Stimulated activated naive CD8-positive, alpha-beta T cell treated with anti-CD3 and anti-CD28 coated beads, Interleukin-15, amount 100 ng/mL, for 72 hours (primary cell): ENCODE results near the gene DELE1.
"Not testable (repeated sequence)": the region's sequence is repeated elsewhere in the genome, so short reads cannot be mapped to it uniquely, and the experiment has no call there.

Experiments
- ATAC-seq: fragments of 150-1000 bp; cut with Tn5 transposase; 2 replicates; pipeline ENCODE4 v1.10.0; 2021; ENCODE audit warnings: mild to moderate bottlenecking, moderate library complexity
- DNase-seq, 2 donors: peaks; one replicate each; pipeline ENCODE4 v3.0.0; 2021 to 2022
- H3K27ac Mint-ChIP-seq, 2 donors: one replicate each; pipeline ENCODE4 v1.8.0; 2022; ENCODE audit warnings: mild to moderate bottlenecking in 2 of 2, mixed read lengths in 2 of 2, moderate library complexity in 2 of 2
- H3K27me3 Mint-ChIP-seq: one replicate; pipeline ENCODE4 v1.8.0; 2022; ENCODE audit warnings: mixed read lengths
- H3K4me1 Mint-ChIP-seq: one replicate; pipeline ENCODE4 v1.8.0; 2022; ENCODE audit warnings: mild to moderate bottlenecking, mixed read lengths
- H3K4me3 Mint-ChIP-seq, 2 donors: one replicate each; pipeline ENCODE4 v1.8.0; 2022; ENCODE audit warnings: mild to moderate bottlenecking in 2 of 2, mixed read lengths in 2 of 2, moderate library complexity in 1 of 2
- H3K9me3 Mint-ChIP-seq, 2 donors: one replicate each; pipeline ENCODE4 v1.8.0; 2022; ENCODE audit warnings: mixed read lengths in 2 of 2

DELE1 gene

GRCh38 chr5:141880961-141881801, 42.5 kb upstream of the DELE1 start:
- no peak overlapping the region for H3K27ac Mint-ChIP-seq
- ATAC-seq (no peak), DNase-seq (no peak)
- peaks cover 40% of the 10 kb centered on the region for H3K4me1 Mint-ChIP-seq
- H3K27me3 Mint-ChIP-seq = peaks cover 97% of the 10 kb centered on the region
- H3K9me3 Mint-ChIP-seq = no peaks in the 10 kb centered on the region
- no peak overlapping the region for H3K4me3 Mint-ChIP-seq

GRCh38 chr5:141881886-141882285, 41.8 kb upstream of the DELE1 start:
- Mint-ChIP-seq H3K4me3 (no peak overlapping the region), H3K4me1 (peaks cover 35% of the 10 kb centered on the region), H3K9me3 (no peaks in the 10 kb centered on the region), H3K27ac (no peak overlapping the region), H3K27me3 (peaks cover 97% of the 10 kb centered on the region)
- DNase-seq = no peak
- ATAC-seq = no peak

GRCh38 chr5:141882594-141883183, 41.0 kb upstream of the DELE1 start:
- H3K27me3 Mint-ChIP-seq = peaks cover 90% of the 10 kb centered on the region
- no peak overlapping the region for H3K27ac Mint-ChIP-seq

GRCh38 chr5:141883184-141883891, 40.3 kb upstream of the DELE1 start:
- no peak overlapping the region for H3K4me3 Mint-ChIP-seq
- no peaks in the 10 kb centered on the region for H3K9me3 Mint-ChIP-seq
- H3K4me1 Mint-ChIP-seq = peaks cover 24% of the 10 kb centered on the region
- H3K27me3 Mint-ChIP-seq = peaks cover 83% of the 10 kb centered on the region
- H3K27ac Mint-ChIP-seq = no peak overlapping the region
- no peak for ATAC-seq
- DNase-seq = peak in 1 of 2 donors; percentile 16

More at GRCh38 chr5:141882594-141883183, 41.0 kb upstream of the DELE1 start:
- peaks cover 27% of the 10 kb centered on the region for H3K4me1 Mint-ChIP-seq
- H3K4me3 Mint-ChIP-seq = no peak overlapping the region
- H3K9me3 Mint-ChIP-seq = no peaks in the 10 kb centered on the region
- ATAC-seq = no peak
- DNase-seq = no peak

GRCh38 chr5:141883892-141884318, 39.8 kb upstream of the DELE1 start:
- H3K4me3 Mint-ChIP-seq = no peak overlapping the region
- ATAC-seq (no peak), DNase-seq (no peak)

GRCh38 chr5:141889282-141889871, 34.3 kb upstream of the DELE1 start:
- ATAC-seq (no peak), DNase-seq (no peak)
- H3K4me3 Mint-ChIP-seq = no peak overlapping the region
- no peaks in the 10 kb centered on the region for H3K4me1 Mint-ChIP-seq
- H3K27me3 Mint-ChIP-seq = peaks cover 30% of the 10 kb centered on the region
- peak overlapping the region in 1 of 2 donors; percentile 14 for H3K27ac Mint-ChIP-seq
- no peaks in the 10 kb centered on the region for H3K9me3 Mint-ChIP-seq

More at GRCh38 chr5:141883892-141884318, 39.8 kb upstream of the DELE1 start:
- Mint-ChIP-seq H3K9me3 (no peaks in the 10 kb centered on the region), H3K27me3 (peaks cover 78% of the 10 kb centered on the region), H3K27ac (no peak overlapping the region), H3K4me1 (peaks cover 18% of the 10 kb centered on the region)

- peaks cover 19% of the 10 kb centered on the region for H3K27me3 Mint-ChIP-seq
- not testable (repeated sequence) for H3K4me1 Mint-ChIP-seq, H3K9me3 Mint-ChIP-seq, ATAC-seq, H3K4me3 Mint-ChIP-seq, H3K27ac Mint-ChIP-seq, DNase-seq
These were observed 33.2 kb upstream of the DELE1 start for GRCh38 chr5:141890429-141890828.

- ATAC-seq = no peak
- Mint-ChIP-seq H3K4me3 (no peak overlapping the region), H3K9me3 (no peaks in the 10 kb centered on the region), H3K4me1 (no peaks in the 10 kb centered on the region), H3K27ac (no peak overlapping the region), H3K27me3 (peaks cover 10% of the 10 kb centered on the region)
- no peak for DNase-seq
These were observed 26.2 kb upstream of the DELE1 start for GRCh38 chr5:141897425-141897824.

GRCh38 chr5:141898448-141899049, 25.1 kb upstream of the DELE1 start:
- H3K9me3 Mint-ChIP-seq = no peaks in the 10 kb centered on the region
- peaks cover 21% of the 10 kb centered on the region for H3K27me3 Mint-ChIP-seq
- no peak overlapping the region for H3K4me3 Mint-ChIP-seq
- no peak for DNase-seq
- no peak for ATAC-seq
- H3K27ac Mint-ChIP-seq = no peak overlapping the region
- no peaks in the 10 kb centered on the region for H3K4me1 Mint-ChIP-seq

GRCh38 chr5:141902015-141902814, 21.5 kb upstream of the DELE1 start:
- DNase-seq = no peak

GRCh38 chr5:141903261-141903660, 20.4 kb upstream of the DELE1 start:
- ATAC-seq (no peak), DNase-seq (no peak)
- no peaks in the 10 kb centered on the region for H3K4me1 Mint-ChIP-seq
- peak overlapping the region in 1 of 2 donors; percentile 49 for H3K27ac Mint-ChIP-seq
- H3K4me3 Mint-ChIP-seq = no peak overlapping the region
- no peaks in the 10 kb centered on the region for H3K9me3 Mint-ChIP-seq
- peaks cover 29% of the 10 kb centered on the region for H3K27me3 Mint-ChIP-seq

More at GRCh38 chr5:141902015-141902814, 21.5 kb upstream of the DELE1 start:
- no peak overlapping the region for H3K4me3 Mint-ChIP-seq
- H3K27ac Mint-ChIP-seq = no peak overlapping the region
- no peaks in the 10 kb centered on the region for H3K4me1 Mint-ChIP-seq
- no peak for ATAC-seq
- no peaks in the 10 kb centered on the region for H3K9me3 Mint-ChIP-seq
- H3K27me3 Mint-ChIP-seq = peaks cover 29% of the 10 kb centered on the region

- no peaks in the 10 kb centered on the region for H3K9me3 Mint-ChIP-seq
- H3K4me3 Mint-ChIP-seq = no peak overlapping the region
- no peak for DNase-seq
- peaks cover 29% of the 10 kb centered on the region for H3K27me3 Mint-ChIP-seq
- no peaks in the 10 kb centered on the region for H3K4me1 Mint-ChIP-seq
- no peak for ATAC-seq
- H3K27ac Mint-ChIP-seq = no peak overlapping the region
These were observed 19.1 kb upstream of the DELE1 start for GRCh38 chr5:141904551-141904950.

- ATAC-seq = no peak
- DNase-seq = no peak
- Mint-ChIP-seq H3K4me1 (no peaks in the 10 kb centered on the region), H3K27me3 (peaks cover 28% of the 10 kb centered on the region), H3K27ac (peak overlapping the region in 1 of 2 donors; percentile 10), H3K4me3 (no peak overlapping the region), H3K9me3 (no peaks in the 10 kb centered on the region)
These were observed 17.2 kb upstream of the DELE1 start for GRCh38 chr5:141906517-141906916.

- Mint-ChIP-seq H3K4me1 (no peaks in the 10 kb centered on the region), H3K9me3 (no peaks in the 10 kb centered on the region), H3K27me3 (peaks cover 24% of the 10 kb centered on the region), H3K27ac (no peak overlapping the region), H3K4me3 (no peak overlapping the region)
- ATAC-seq (no peak), DNase-seq (no peak)
These were observed 16.7 kb upstream of the DELE1 start for GRCh38 chr5:141906972-141907371.
